ENCODE measurements around the gene ZFP69. TPM values are rescaled to one million over a fixed set of nuclear protein-coding genes. Genes with fewer than 3 reads are reported as not detected.
A peak's percentile ranks its signal among the peaks of the same experiment; 100 is the strongest.

ZFP69 gene
- total RNA-seq, 4 donors from 2014 or later = 2.0 to 6.1 (median 4.2) TPM

- Histone ChIP-seq H3K27me3 (no peaks in the 10 kb centered on the region), H3K4me3 (no peak overlapping the region), H3K9me3 (no peaks in the 10 kb centered on the region), H3K27ac (no peak overlapping the region), H3K36me3 (no peaks in the 10 kb centered on the region), H3K4me1 (no peaks in the 10 kb centered on the region)
- no peak for TF ChIP-seq POLR2A (IDR thresholded peaks at IDR 0.05)
- TF ChIP-seq EP300 (IDR thresholded peaks at IDR 0.05) = no peak
- no peak for TF ChIP-seq CTCF (IDR thresholded peaks at IDR 0.05)
- TF ChIP-seq POLR2AphosphoS5 (IDR thresholded peaks at IDR 0.05) = no peak
- no peak for ATAC-seq
- 69 to 93% methylated on average over 3 to 4 of the region's 4 CpGs for WGBS, 2 donors (ENCODE audit: low coverage in 1 of 2)
Measured at GRCh38 chr1:40435876-40436275, 41.2 kb upstream of the ZFP69 start.

GRCh38 chr1:40438391-40439015 is 38.6 kb upstream of the ZFP69 start:
- H3K9me3 ChIP-seq = no peaks in the 10 kb centered on the region
- no peak for ATAC-seq
- no peaks in the 10 kb centered on the region for H3K4me1 ChIP-seq
- no peak overlapping the region for H3K27ac ChIP-seq
- no peak overlapping the region for H3K4me3 ChIP-seq
- no peaks in the 10 kb centered on the region for H3K36me3 ChIP-seq
- WGBS, 2 donors (ENCODE audit: low coverage in 1 of 2) = 71% methylated on average over 3 of the region's 3 CpGs
- H3K27me3 ChIP-seq = no peaks in the 10 kb centered on the region
- TF ChIP-seq POLR2AphosphoS5 (IDR thresholded peaks at IDR 0.05) (no peak), CTCF (IDR thresholded peaks at IDR 0.05) (peak in 3 of 4 experiments; percentile 15 to 56 (median 40))

- WGBS, 2 donors (ENCODE audit: low coverage in 1 of 2) = 74 to 86% methylated on average over 4 to 5 of the region's 5 CpGs
- Histone ChIP-seq H3K36me3 (no peaks in the 10 kb centered on the region), H3K27ac (no peak overlapping the region), H3K9me3 (no peaks in the 10 kb centered on the region), H3K4me3 (no peak overlapping the region), H3K4me1 (no peaks in the 10 kb centered on the region), H3K27me3 (no peaks in the 10 kb centered on the region)
- TF ChIP-seq POLR2A (IDR thresholded peaks at IDR 0.05) = no peak
- TF ChIP-seq POLR2AphosphoS5 (IDR thresholded peaks at IDR 0.05) = no peak
- no peak for TF ChIP-seq EP300 (IDR thresholded peaks at IDR 0.05)
- TF ChIP-seq CTCF (IDR thresholded peaks at IDR 0.05) = no peak
- ATAC-seq = no peak
Measured at GRCh38 chr1:40439247-40439646, 37.8 kb upstream of the ZFP69 start.

- H3K4me3 ChIP-seq = peak within 1 kb of the TSS; percentile 77 to 89
- WGBS, 2 donors (ENCODE audit: low coverage in 1 of 2) = 0 to 1% methylated on average over 6 to 8 of the region's 64 CpGs
- H3K27ac ChIP-seq = peak within 1 kb of the TSS; percentile 70 to 86 (median 83)
- no peak for TF ChIP-seq EP300 (IDR thresholded peaks at IDR 0.05)
- TF ChIP-seq POLR2A (IDR thresholded peaks at IDR 0.05) = peak in 1 of 2 donors; percentile 23
- TF ChIP-seq POLR2AphosphoS5 (IDR thresholded peaks at IDR 0.05) = peak; percentile 28
- peak in 2 of 4 experiments; percentile 17 to 47 for TF ChIP-seq CTCF (IDR thresholded peaks at IDR 0.05)
- H3K27me3 ChIP-seq = no peaks in the 10 kb centered on the region
- H3K9me3 ChIP-seq = peaks cover 0 to 13% (median 0%) of the 10 kb centered on the region in 3 donors
- ATAC-seq = peak; percentile 99
- peaks cover 0 to 8% of the 10 kb centered on the region in 2 donors for H3K36me3 ChIP-seq
- H3K4me1 ChIP-seq = peaks cover 0 to 15% (median 0%) of the 10 kb centered on the region in 3 donors
Measured at GRCh38 chr1:40449684-40450494, 27.2 kb upstream of the ZFP69 start, which contains the start of gene ZFP69B. ZFP69B (plus strand) TSS chr1:40450476; CDS start chr1:40450962, 486 bp downstream.

Data from gastroesophageal sphincter (tissue), 4 donors.